Activated T-helper 1 cell treated with anti-CD3 and anti-CD28 coated beads, Interleukin-12 subunit alpha, Interleukin-12 subunit beta, Interleukin-2, Interleukin-4 antibody, amounts not matched to agents 30 ng/mL and 10 ng/mL and 1 ng/mL, durations not matched to agents 14 hours and 24 hours and 36 hours (primary cell): Measurements from ENCODE around the gene IQGAP3. TPM values are rescaled to one million over a fixed set of nuclear protein-coding genes. Genes with fewer than 3 reads are reported as not detected.

Experiments
- total RNA-seq: library from RNA; stranded (reverse); gene quantifications from 2 replicates; pipeline ENCODE4 v1.2.3, GENCODE V29; 2022

Gene IQGAP3
- total RNA-seq, 1 donor from 2014 or later, result 11.2 TPM

Other genes with a start within 250 kb of the IQGAP3 start
- 567 and 570 TPM in 2 replicates for gene CCT3, start 234.3 kb downstream of the IQGAP3 start, total RNA-seq
- 0.81 TPM in 1 of 2 replicates, not detected in the other for gene TSACC, start 234.0 kb downstream of the IQGAP3 start, total RNA-seq
- gene RHBG, start 203.4 kb downstream of the IQGAP3 start, total RNA-seq, result not detected in 2 replicates
- gene MEF2D, start 71.8 kb downstream of the IQGAP3 start, total RNA-seq, result 36.3 and 37.0 TPM in 2 replicates
- gene TTC24, start 7.2 kb upstream of the IQGAP3 start, total RNA-seq, result 3.7 and 4.1 TPM in 2 replicates
- gene NAXE, start 19.2 kb upstream of the IQGAP3 start, total RNA-seq, result 77.8 and 78.0 TPM in 2 replicates
- gene GPATCH4, start 28.9 kb upstream of the IQGAP3 start, total RNA-seq, result 102 and 104 TPM in 2 replicates
- gene HAPLN2, start 46.9 kb upstream of the IQGAP3 start, total RNA-seq, result not detected in 2 replicates
- gene BCAN, start 69.6 kb upstream of the IQGAP3 start, total RNA-seq, result not detected in 2 replicates
- gene NES, start 104.8 kb upstream of the IQGAP3 start, total RNA-seq, result not detected in 2 replicates
- 1.4 and 1.6 TPM in 2 replicates for gene CRABP2, start 133.0 kb upstream of the IQGAP3 start, total RNA-seq
- 31.6 and 38.9 TPM in 2 replicates for gene METTL25B, start 155.9 kb upstream of the IQGAP3 start, total RNA-seq
- 73.7 and 81.5 TPM in 2 replicates for gene ISG20L2, start 156.2 kb upstream of the IQGAP3 start, total RNA-seq
- 132 and 135 TPM in 2 replicates for gene MRPL24, start 168.5 kb upstream of the IQGAP3 start, total RNA-seq
- 371 and 374 TPM in 2 replicates for gene HDGF, start 179.1 kb upstream of the IQGAP3 start, total RNA-seq
- gene PRCC, start 195.0 kb upstream of the IQGAP3 start, total RNA-seq, result 117 TPM in 2 replicates
- 283 and 286 TPM in 2 replicates for gene SH2D2A, start 244.3 kb upstream of the IQGAP3 start, total RNA-seq